Transverse colon (tissue), 4 donors: ENCODE results near the gene GRM1. TPM values are rescaled to one million over a fixed set of nuclear protein-coding genes. Genes with fewer than 3 reads are reported as not detected.

Experiments
- DNase-seq: peaks from one replicate; pipeline ENCODE4 v3.0.0-alpha.2; 2019
- H3K27ac ChIP-seq, 4 donors: fragments of 200-600 bp; sonication (generic); 2 replicates each; pipeline ENCODE4 v1.5.1; 2016 to 2018; ENCODE audit warnings: inconsistent platforms in 4 of 4
- H3K27me3 ChIP-seq: fragments of 200-600 bp; sonication (generic); 2 replicates; pipeline ENCODE4 v1.5.1; 2017; ENCODE audit warnings: inconsistent platforms
- H3K36me3 ChIP-seq, 4 donors: fragments of 200-600 bp; sonication (generic); 2 replicates each; pipeline ENCODE4 v1.5.1; 2017 to 2019; ENCODE audit warnings: inconsistent platforms in 4 of 4
- H3K4me1 ChIP-seq, 4 donors: fragments of 200-600 bp; sonication (generic); 2 replicates each; pipeline ENCODE4 v1.5.1; 2017 to 2020; ENCODE audit warnings: inconsistent platforms in 4 of 4
- H3K4me3 ChIP-seq, 4 donors: fragments of 200-600 bp; sonication (generic); 1 replicate in 1 of 4; 2 replicates in 3 of 4; pipeline versions ENCODE4 v1.5.1 to v1.6.1; 2017 to 2019; ENCODE audit warnings: inconsistent platforms in 4 of 4
- H3K9me3 ChIP-seq, 2 donors: fragments of 200-600 bp; sonication (generic); 2 replicates each; pipeline ENCODE4 v1.5.1; 2017 to 2019; ENCODE audit warnings: inconsistent platforms in 2 of 2
- CTCF ChIP-seq, 5 experiments: fragments of 200-600 bp in 3 of 5; fragments of 450-650 bp in 2 of 5; sonication (generic) in 3 of 5; IDR thresholded peaks; 1 replicate in 2 of 5; 2 replicates in 3 of 5; pipeline ENCODE4 v1.5.1; 2016 to 2017; ENCODE audit warnings: antibody characterized with exemption in 5 of 5, inconsistent platforms in 3 of 5, mild to moderate bottlenecking in 2 of 5, moderate library complexity in 1 of 5
- EP300 ChIP-seq: sonication (generic); formaldehyde crosslinking; IDR thresholded peaks from one replicate; pipeline ENCODE4 v1.6.1; 2017; ENCODE audit warnings: antibody characterized with exemption, low read depth
- POLR2A ChIP-seq: fragments of 450-650 bp; IDR thresholded peaks from one replicate; pipeline ENCODE4 v1.6.1; 2016; ENCODE audit warnings: antibody characterized with exemption, mild to moderate bottlenecking, moderate library complexity
- POLR2AphosphoS5 ChIP-seq, 3 donors: sonication (generic); formaldehyde crosslinking; IDR thresholded peaks; one replicate each; pipeline ENCODE4 v1.6.1; 2016; ENCODE audit warnings: antibody characterized with exemption in 3 of 3
- WGBS, 2 donors: methylation state at CpG; one replicate each; pipeline ENCODE4 v1.1.5; 2018; ENCODE audit warnings: low coverage in 1 of 2; 5-methylcytosine and 5-hydroxymethylcytosine counted together
- in situ Hi-C, 4 donors: fragments of 200-750 bp; cut with MboI; loops; one replicate each; pipeline versions ENCODE4 v1.15.0 to v1.15.1; 2017; ENCODE audit warnings: low sequenced_read_pairs in 3 of 4, low pct_ligation_motif_present in 1 of 4, low pct_unique_long_range_greater_than_20kb in 1 of 4
- intact Hi-C: fragments of 100-400 bp; cut with DNase I; formaldehyde crosslinking; loops from one replicate; pipeline ENCODE4 v1.15.1; 2023; ENCODE audit warnings: low total_unique reads
- total RNA-seq, 4 donors: library from RNA; depleted of rRNA; stranded (reverse); fragments of >200 nt; gene quantifications; one replicate each; pipeline ENCODE4 v1.1.0, GENCODE V29; 2016

GRM1 gene
- total RNA-seq, 4 donors from 2014 or later = 0.16 TPM; not detected in 3

GRCh38 chr6:146135167-146135566, 106.3 kb downstream of the GRM1 start:
- no peak overlapping the region for H3K27ac ChIP-seq
- no peak overlapping the region for H3K4me3 ChIP-seq
- intact Hi-C loops = no loop called here
- no peak for DNase-seq
- in situ Hi-C loops = no loop called here
- no peaks in the 10 kb centered on the region for H3K36me3 ChIP-seq
- WGBS, 2 donors = 86 to 89% methylated on average over 1 to 2 of the region's 2 CpGs
- no peaks in the 10 kb centered on the region for H3K27me3 ChIP-seq
- no peaks in the 10 kb centered on the region for H3K9me3 ChIP-seq
- no peak for TF ChIP-seq CTCF (IDR thresholded peaks at IDR 0.05)
- no peak for TF ChIP-seq POLR2AphosphoS5 (IDR thresholded peaks at IDR 0.05)
- TF ChIP-seq EP300 = no peak
- no peak for TF ChIP-seq POLR2A
- H3K4me1 ChIP-seq = no peaks in the 10 kb centered on the region

GRCh38 chr6:146146836-146147235, 118.0 kb downstream of the GRM1 start:
- in situ Hi-C loops = no loop called here
- TF ChIP-seq EP300 (no peak), POLR2A (no peak), CTCF (IDR thresholded peaks at IDR 0.05) (no peak), POLR2AphosphoS5 (IDR thresholded peaks at IDR 0.05) (no peak)
- intact Hi-C loops = no loop called here
- no peak overlapping the region for H3K4me3 ChIP-seq
- no peaks in the 10 kb centered on the region for H3K4me1 ChIP-seq
- no peak overlapping the region for H3K27ac ChIP-seq
- no peaks in the 10 kb centered on the region for H3K36me3 ChIP-seq
- no peaks in the 10 kb centered on the region for H3K9me3 ChIP-seq
- no peaks in the 10 kb centered on the region for H3K27me3 ChIP-seq
- 85 to 88% methylated on average over 1 of the region's 1 CpG for WGBS, 2 donors
- DNase-seq = no peak

- Histone ChIP-seq H3K4me1 (no peaks in the 10 kb centered on the region), H3K9me3 (no peaks in the 10 kb centered on the region), H3K4me3 (no peak overlapping the region), H3K36me3 (no peaks in the 10 kb centered on the region), H3K27me3 (no peaks in the 10 kb centered on the region), H3K27ac (no peak overlapping the region)
- intact Hi-C loops (no loop called here), in situ Hi-C loops (no loop called here)
- WGBS, 2 donors = 0 to 15% methylated on average over 1 of the region's 1 CpG
- TF ChIP-seq POLR2A = no peak
- TF ChIP-seq CTCF (IDR thresholded peaks at IDR 0.05) = no peak
- no peak for TF ChIP-seq POLR2AphosphoS5 (IDR thresholded peaks at IDR 0.05)
- TF ChIP-seq EP300 = no peak
- DNase-seq = no peak
Measured at GRCh38 chr6:146149770-146150169, 120.9 kb downstream of the GRM1 start.

- TF ChIP-seq CTCF (IDR thresholded peaks at IDR 0.05) (no peak), EP300 (no peak), POLR2AphosphoS5 (IDR thresholded peaks at IDR 0.05) (no peak), POLR2A (no peak)
- Histone ChIP-seq H3K36me3 (no peaks in the 10 kb centered on the region), H3K4me3 (no peak overlapping the region), H3K27ac (no peak overlapping the region), H3K9me3 (no peaks in the 10 kb centered on the region), H3K4me1 (no peaks in the 10 kb centered on the region), H3K27me3 (no peaks in the 10 kb centered on the region)
- intact Hi-C loops (no loop called here), in situ Hi-C loops (no loop called here)
- WGBS, 2 donors = 66 to 82% methylated on average over 4 of the region's 4 CpGs
- no peak for DNase-seq
Measured at GRCh38 chr6:146153040-146153758, 124.3 kb downstream of the GRM1 start.
